NCI-H510A treated with DMSO at 0.1 percent for 48 hours (cell line): Measurements from ENCODE around the gene GPR55.

ENCODE experiments used
- DNase-seq: peaks from one replicate; lab custom pipeline; 2025; lab: John Stamatoyannopoulos, UW

GPR55 gene

DNA sequence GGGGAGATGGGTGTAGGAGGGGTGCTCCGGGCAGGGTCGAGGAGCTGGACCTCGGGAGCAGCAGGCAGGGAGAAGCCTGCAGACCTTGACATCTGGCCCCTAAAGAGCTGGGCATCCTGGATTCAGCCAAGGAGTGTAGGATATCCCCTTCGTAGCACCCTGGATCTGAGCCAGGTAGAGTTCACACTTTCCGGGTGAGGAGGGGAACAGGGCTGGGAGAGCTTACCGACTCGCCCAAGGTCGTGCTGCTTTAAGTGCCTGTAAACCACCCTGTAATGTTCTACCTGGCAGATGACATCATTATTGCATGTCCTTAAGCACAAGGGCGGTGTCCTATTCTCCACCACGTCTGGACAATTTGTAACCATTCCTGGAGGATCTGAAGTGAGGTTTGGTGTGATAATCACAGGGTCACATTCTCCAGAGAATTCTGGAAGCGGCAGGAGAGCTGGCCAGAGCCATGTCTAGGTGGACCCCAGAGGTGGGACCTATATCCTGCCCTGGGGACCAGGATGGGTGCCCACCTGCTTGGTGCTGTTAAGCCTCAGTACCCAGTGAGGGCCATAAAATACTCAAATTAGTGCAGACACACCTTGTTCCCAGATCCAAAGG, 45.7 kb downstream of the GPR55 start:
- DNase-seq, result peak; percentile 85

GRCh38 chr2:230878599-230879188, 46.3 kb downstream of the GPR55 start:
- no peak for DNase-seq

- no peak for DNase-seq
Observed at GRCh38 chr2:230877759-230878598, 47.1 kb downstream of the GPR55 start.

- DNase-seq, result no peak
Observed at GRCh38 chr2:230877116-230877758, 47.8 kb downstream of the GPR55 start.

- no peak for DNase-seq
Observed at GRCh38 chr2:230875347-230876315, 49.4 kb downstream of the GPR55 start.

DNA sequence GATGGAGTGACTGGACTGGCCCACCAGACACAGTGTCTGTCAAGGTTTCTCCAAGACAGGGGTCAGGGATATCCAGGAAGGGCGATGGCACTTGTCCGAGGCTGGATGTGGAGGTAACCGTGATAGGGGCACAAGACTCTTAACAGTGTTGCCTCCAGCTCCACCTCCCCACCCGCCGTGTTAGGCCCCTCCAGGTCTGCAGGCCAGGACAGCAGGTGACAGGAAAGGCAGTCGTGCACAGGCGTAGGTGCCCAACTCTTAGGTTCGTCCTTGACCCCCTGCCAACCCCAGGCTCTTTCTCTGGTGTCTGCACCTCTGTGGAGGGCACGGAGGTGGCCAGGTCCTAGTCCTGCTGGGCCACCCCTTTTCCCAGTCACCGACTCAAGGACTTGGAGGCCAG, 50.2 kb downstream of the GPR55 start:
- DNase-seq, result no peak

DNA sequence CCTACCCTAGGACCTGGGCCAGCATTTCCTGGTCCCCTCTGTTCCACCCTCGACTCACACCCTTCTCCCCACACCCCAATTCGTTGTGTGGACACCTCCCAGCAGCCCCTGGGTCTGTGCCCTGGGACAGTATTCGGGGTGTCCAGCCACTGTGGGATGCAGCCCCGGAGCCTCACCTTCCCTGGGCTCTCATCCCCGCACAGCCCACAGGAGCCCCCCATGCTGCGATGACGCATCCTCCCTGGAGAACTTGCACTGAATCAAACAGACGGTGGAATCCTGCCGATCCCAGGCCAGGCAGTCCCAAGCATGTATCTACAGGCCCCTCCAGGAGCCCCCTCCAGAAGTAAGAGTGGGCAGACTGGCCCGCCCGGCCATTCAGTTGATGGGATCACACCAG, 50.6 kb downstream of the GPR55 start:
- no peak for DNase-seq

- no peak for DNase-seq
Observed at GRCh38 chr2:230873661-230874401, 51.2 kb downstream of the GPR55 start.

GRCh38 chr2:230872968-230873660, 51.9 kb downstream of the GPR55 start:
- no peak for DNase-seq

DNA sequence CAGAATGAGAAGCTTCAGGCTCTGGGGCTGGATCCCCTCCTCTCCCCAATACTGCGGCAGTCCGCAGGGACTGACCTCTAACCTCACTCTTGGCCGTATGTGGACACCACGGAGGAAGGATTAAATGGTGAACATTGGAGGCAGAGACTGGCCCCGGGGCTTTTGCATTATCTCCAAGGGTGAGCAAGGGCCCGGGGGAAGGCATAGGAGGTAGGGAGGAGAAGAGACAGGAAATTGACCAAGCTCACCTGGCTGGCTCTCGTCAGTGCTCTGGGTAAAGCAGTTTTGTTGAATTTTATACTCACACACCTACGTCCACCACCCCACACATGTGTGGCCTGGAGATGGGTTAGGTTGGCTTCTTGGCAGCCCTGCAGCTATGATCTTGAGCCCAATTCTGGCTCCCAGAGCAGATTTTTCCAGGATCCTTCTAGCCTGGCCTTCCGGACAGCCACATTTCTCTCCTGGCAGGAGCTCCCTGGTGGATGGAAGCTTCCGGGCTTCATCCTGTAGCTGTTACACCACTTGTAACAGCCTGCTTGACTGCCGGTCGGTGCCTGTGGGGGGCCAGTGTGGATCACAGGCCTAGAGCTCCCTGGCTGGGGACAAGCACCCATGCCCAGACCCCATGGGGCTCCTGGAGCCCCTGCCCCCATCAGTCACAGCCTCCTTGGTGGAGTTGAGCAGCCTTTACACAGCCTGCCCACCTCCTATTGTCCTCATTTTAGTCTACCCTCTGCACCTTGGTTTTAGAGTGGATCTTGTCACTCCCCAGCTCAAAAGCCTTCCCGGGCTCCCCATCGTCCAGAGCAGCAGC, 52.7 kb downstream of the GPR55 start:
- DNase-seq, result no peak

GRCh38 chr2:230871361-230872150, 53.5 kb downstream of the GPR55 start:
- no peak for DNase-seq

DNA sequence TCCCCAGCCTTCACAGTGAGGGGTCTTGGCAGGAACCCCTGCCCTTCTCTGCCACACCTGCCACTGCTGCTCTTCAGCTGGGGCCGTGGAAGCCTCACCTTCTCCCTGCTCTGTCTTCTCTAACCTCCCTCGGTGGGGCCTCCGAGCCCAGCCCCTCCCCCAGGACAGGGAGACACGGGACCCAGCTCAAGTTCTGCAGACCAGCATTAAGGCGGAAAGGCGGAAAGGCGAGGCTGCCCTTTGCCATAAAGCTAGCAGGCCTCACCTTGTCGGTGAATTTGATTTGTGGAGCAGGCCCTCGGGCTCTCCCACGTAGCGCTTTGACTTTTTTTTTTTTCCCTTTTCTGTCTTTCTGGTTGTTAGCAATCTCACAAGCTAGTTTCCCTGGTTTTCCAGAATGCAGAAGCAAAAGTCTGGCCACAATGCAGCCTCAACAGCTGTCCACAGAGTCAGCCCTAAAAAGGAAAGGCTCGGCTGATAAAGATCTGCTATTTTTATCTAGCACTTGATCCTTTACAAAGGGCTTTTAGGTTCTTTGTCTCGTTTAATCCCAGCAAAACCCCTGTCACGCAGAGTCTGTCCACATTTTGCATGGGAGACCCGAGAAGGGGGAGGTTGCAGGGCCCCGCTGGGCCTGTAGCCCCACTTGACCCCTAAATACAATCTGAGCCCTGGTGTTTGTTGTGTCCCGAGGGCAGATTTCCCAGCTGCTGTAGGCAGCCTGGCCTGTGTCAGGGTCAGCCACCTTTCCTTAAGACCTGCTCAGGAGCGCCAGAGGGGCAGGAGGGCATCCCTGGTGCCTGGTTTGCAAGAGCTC, 54.3 kb downstream of the GPR55 start:
- DNase-seq, result no peak

DNA sequence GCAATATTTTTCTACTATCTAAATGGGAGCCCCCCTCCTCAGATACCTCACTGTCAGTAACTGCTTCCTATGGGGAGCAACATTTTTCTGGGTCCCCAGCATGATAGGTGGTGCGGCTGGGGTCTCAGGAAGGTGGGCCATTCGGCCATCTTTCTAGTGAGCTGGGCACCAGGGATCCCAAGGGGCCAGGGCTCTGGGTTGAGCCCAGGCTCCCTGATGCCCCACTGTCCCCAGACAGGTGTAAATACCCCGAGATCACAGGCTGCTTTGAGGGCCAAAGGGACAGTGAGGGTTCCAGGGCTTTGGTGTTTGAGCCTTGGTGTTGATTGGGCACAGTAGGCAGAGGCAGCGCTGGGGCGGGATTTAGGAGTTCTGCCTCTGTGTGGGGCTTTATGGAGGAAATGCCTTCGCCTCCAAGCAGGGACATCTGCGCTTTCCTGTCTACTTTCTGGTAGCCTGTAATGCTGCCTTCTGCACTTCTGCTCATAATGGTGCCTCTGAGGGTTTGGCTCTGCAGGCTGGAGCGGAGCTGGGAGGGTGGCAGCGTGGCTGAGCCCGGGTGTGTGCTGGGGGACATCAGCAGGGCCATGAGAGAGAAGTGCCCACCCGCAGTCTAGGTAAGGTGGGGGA, 55.0 kb downstream of the GPR55 start:
- DNase-seq, result no peak

GRCh38 chr2:230868947-230869913, 55.8 kb downstream of the GPR55 start:
- no peak for DNase-seq

- DNase-seq, result no peak
Observed at GRCh38 chr2:230868161-230868946, 56.7 kb downstream of the GPR55 start.
